ENCODE results near the gene FAM83C.
"Not testable (repeated sequence)": the region's sequence is repeated elsewhere in the genome, so short reads cannot be mapped to it uniquely, and the experiment has no call there.

The FAM83C gene

DNA sequence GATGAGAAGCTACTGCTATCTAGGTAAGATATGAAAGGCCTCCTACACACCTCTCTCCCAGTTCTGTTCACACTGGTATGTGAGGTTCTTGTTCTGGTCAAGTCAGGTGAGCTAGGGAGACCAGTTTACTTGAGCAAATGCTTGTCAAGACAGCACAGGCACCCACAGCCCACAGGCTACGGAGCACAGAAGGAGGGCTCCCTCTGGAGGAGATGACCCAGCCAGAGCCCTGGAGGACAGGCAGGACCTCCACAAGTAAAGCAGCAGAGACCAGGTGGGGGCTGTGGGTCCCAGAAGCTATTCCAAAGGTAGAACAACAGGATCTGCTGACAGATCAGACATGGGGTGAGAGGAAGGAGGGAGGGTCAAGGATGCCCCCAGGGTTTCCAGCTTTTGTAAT, 27.5 kb downstream of the FAM83C start:
- H3K4me1 Mint-ChIP-seq: no peaks in the 10 kb centered on the region
- H3K27me3 Mint-ChIP-seq: no peaks in the 10 kb centered on the region
- no peak overlapping the region for H3K27ac Mint-ChIP-seq
- no peak for DNase-seq
- H3K9me3 Mint-ChIP-seq: no peaks in the 10 kb centered on the region
- H3K4me3 Mint-ChIP-seq: no peak overlapping the region
- CTCF ChIA-PET: interaction anchor here (1.4 kb wide), 1 partner anchor 20 kb away, joined by 3 read pairs; the partner anchor contains the start of gene EIF6
- H3K36me3 Mint-ChIP-seq: peaks cover 4% of the 10 kb centered on the region

DNA sequence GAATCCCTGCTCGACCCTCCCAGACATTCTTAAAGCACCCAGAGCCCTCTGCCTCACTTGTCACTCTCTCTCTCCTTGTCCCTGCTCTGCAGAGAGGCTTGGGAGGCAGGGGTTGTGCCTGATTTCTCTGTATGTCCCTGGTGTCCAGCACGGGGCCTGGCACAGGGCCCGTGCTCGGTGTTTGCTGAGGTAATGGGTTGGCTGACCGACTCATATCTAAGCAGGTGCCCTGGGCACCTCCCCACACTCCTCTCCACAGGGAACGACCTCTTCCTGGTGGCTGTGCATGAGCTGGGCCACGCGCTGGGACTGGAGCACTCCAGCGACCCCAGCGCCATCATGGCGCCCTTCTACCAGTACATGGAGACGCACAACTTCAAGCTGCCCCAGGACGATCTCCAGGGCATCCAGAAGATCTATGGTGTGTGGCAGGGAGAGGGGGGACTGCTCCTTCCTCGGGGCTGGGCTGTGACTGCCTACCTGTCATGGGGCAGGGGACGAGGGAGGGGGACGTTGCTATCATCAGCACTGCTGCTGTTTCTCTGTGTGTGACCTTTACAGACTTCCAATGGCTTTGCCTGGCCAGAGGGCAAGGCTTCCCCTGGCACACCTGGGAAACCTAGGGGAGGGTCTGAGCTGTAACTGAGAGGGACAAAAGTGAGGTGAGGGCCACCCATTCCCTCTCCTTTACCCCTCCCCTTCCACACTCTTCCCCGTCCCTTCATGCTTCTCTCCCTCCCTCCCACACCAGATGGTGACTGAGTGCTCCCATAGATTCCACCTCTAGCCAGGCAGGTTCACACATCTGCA, 28.5 kb downstream of the FAM83C start:
- no peak overlapping the region for H3K27ac Mint-ChIP-seq
- H3K4me1 Mint-ChIP-seq: no peaks in the 10 kb centered on the region
- no peak overlapping the region for H3K4me3 Mint-ChIP-seq
- H3K36me3 Mint-ChIP-seq: peaks cover 4% of the 10 kb centered on the region
- CTCF ChIA-PET: interaction anchor here (0.6 to 1.4 kb wide), 2 partner anchors 21 to 257 kb away, joined by 3 read pairs; partner anchors contain the start of gene EIF6
- DNase-seq: no peak
- H3K27me3 Mint-ChIP-seq: no peaks in the 10 kb centered on the region
- no peaks in the 10 kb centered on the region for H3K9me3 Mint-ChIP-seq

DNA sequence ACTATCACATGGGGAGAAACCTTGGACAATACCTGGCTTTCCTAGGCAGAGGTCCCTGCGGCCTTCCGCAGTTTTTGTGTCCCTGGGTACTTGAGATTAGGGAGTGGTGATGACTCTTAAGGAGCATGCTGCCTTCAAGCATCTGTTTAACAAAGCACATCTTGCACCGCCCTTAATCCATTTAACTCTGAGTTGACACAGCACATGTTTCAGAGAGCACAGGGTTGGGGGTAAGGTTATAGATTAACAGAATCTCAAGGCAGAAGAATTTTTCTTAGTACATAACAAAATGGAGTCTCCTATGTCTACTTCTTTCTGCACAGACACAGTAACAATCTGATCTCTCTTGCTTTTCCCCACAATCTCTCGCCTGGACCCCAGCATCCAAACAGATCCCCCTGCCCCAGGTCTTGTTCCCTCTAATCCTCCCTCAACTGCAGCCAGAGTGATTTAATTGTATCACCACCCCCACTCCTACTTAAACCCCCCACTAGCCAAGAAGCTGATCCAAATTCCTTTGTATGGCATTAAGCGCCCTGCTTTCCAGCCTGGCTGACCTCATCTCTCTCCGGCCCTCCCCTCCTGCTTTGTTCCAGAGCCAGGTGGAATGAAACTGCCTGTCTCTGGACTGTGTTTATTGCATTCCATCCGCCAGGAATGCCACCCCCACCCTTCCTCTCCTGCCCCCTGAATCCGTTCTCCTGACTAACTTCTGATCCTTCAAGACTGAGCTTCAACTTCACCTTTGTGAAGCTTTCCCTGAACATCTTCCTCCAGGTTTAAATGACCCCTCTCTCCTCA, 29.3 kb downstream of the FAM83C start:
- DNase-seq, H3K27ac Mint-ChIP-seq, H3K36me3 Mint-ChIP-seq, CTCF ChIA-PET, H3K9me3 Mint-ChIP-seq, H3K4me1 Mint-ChIP-seq, H3K4me3 Mint-ChIP-seq, H3K27me3 Mint-ChIP-seq: not testable (repeated sequence)

DNA sequence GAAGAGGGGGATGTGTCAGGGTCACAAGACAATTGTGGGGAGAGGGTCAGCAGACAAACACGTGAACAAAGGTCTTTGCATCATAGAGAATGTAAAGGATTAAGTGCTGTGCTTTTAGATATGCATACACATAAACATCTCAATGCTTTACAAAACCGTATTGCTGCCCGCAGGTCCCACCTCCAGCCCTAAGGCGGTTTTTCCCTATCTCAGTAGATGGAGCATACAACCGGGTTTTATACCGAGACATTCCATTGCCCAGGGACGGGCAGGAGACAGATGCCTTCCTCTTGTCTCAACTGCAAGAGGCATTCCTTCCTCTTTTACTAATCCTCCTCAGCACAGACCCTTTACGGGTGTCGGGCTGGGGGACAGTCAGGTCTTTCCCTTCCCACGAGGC, 29.9 kb downstream of the FAM83C start:
- H3K36me3 Mint-ChIP-seq, CTCF ChIA-PET: not testable (repeated sequence)

DNA sequence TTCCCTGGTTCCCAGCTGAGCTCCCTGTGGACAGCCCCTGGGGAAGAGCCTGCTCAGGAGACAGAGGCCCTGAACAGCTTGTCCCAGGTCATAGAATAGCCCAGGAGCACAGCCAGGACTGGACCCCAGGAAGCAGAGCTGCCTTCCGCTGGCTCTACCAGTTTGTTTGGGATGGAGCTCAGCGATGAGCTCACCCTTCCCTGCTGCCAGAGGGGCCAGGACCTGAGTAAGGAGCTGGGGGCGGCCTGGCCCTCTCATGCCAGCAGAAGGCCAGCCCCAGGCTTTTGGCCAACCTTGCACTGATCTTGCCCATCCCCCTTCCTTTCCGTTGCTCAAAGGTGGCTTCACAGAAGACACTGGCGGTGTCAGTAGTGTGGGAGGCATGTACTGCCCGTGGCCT, 31.8 kb downstream of the FAM83C start:
- no peak for DNase-seq
- Mint-ChIP-seq H3K9me3 (no peaks in the 10 kb centered on the region), H3K4me1 (no peaks in the 10 kb centered on the region), H3K4me3 (no peak overlapping the region), H3K36me3 (peaks cover 3% of the 10 kb centered on the region), H3K27ac (no peak overlapping the region), H3K27me3 (no peaks in the 10 kb centered on the region)
- CTCF ChIA-PET: interaction anchor here (1.3 kb wide), 1 partner anchor 9 kb away, joined by 3 read pairs; no protein-coding TSS in a partner anchor

More for the DNA sequence above, 29.9 kb downstream of the FAM83C start:
- H3K4me1 Mint-ChIP-seq, H3K27ac Mint-ChIP-seq, H3K27me3 Mint-ChIP-seq, DNase-seq, H3K9me3 Mint-ChIP-seq, H3K4me3 Mint-ChIP-seq: not testable (repeated sequence)

DNA sequence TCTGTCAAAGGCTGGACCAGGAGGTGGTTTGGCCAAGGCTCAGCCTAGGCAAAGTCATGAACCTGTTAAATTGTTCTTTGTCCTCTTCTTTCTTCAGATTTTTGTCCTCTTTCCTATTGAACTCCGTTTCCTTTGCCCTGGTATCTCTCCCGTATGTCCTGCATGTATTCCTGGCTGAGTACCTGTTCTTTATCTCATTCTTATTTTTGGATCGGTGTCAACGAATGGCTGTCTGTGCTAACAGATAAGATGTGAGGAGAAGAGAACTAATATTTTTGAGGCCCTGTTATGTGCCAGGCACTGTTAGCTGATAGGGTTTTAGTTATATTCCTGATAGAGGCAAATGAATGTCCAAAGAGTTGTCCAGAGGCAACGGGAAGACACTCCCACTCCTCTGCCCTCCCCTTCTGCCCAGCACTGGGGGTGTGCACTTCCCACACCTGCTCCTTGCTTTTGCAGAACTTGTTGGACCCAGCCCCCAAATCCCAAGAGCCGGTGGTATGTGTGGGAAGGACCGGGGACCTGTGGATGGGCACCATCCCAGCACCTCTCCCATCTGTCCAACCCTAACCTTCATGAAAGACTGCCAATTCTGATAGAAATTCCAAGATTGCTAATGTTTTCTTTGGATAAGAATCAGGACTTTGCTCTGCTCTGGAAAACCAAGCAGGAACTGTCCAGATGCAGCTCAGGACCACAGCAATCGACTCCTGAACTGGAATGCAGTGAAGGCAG, 34.9 kb downstream of the FAM83C start:
- Mint-ChIP-seq H3K27me3 (no peaks in the 10 kb centered on the region), H3K4me3 (no peak overlapping the region), H3K9me3 (no peaks in the 10 kb centered on the region), H3K4me1 (peaks cover 10% of the 10 kb centered on the region), H3K27ac (no peak overlapping the region), H3K36me3 (peaks cover 2% of the 10 kb centered on the region)
- DNase-seq: no peak
- CTCF ChIA-PET: no interaction called here

DNA sequence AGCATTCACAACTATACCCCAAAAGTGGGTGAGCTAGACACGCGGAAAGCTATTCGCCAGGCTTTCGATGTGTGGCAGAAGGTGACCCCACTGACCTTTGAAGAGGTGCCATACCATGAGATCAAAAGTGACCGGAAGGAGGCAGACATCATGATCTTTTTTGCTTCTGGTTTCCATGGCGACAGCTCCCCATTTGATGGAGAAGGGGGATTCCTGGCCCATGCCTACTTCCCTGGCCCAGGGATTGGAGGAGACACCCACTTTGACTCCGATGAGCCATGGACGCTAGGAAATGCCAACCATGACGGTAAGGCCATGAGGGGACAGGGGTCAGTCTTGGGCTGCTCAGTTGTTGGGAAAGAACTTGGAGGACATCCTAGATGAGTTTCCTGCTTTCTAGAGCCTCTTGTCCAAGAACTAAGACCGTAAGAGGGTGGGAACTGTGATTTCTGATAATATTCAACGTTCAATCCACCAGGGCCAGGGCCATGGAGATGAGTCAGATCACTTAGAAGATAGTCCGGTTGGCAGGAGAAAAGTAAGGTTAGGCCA, 37.7 kb downstream of the FAM83C start:
- Mint-ChIP-seq H3K27ac (no peak overlapping the region), H3K4me1 (peaks cover 30% of the 10 kb centered on the region), H3K9me3 (no peaks in the 10 kb centered on the region), H3K4me3 (no peak overlapping the region), H3K36me3 (peaks cover 4% of the 10 kb centered on the region), H3K27me3 (no peaks in the 10 kb centered on the region)
- CTCF ChIA-PET: interaction anchor here (0.7 kb wide), 1 partner anchor 14 kb away, joined by 4 read pairs; no protein-coding TSS in a partner anchor
- DNase-seq: no peak

DNA sequence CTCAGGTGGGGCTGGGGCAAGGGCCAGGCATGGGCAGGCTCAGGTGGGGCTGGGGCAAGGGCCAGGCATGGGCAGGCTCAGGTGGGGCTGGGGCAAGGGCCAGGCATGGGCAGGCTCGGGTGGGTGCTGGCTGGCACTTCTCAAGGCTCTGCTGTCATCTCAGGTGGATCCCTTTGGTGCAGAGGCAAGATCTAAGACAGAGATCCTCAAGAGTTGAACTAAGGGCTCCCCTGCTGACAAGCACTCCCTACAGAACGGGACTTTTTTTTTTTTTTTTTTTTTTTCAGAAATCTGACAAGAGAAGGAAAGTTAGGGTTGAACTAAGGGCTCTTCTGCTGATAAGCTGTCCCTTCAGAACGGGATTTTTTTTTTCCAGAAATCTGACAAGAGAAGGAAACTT, 39.2 kb downstream of the FAM83C start:
- no peak for DNase-seq
- Mint-ChIP-seq H3K9me3 (no peaks in the 10 kb centered on the region), H3K27me3 (no peaks in the 10 kb centered on the region), H3K27ac (peak overlapping the region; percentile 84), H3K36me3 (peaks cover 4% of the 10 kb centered on the region), H3K4me3 (no peak overlapping the region), H3K4me1 (peaks cover 30% of the 10 kb centered on the region)
- CTCF ChIA-PET: no interaction called here

DNA sequence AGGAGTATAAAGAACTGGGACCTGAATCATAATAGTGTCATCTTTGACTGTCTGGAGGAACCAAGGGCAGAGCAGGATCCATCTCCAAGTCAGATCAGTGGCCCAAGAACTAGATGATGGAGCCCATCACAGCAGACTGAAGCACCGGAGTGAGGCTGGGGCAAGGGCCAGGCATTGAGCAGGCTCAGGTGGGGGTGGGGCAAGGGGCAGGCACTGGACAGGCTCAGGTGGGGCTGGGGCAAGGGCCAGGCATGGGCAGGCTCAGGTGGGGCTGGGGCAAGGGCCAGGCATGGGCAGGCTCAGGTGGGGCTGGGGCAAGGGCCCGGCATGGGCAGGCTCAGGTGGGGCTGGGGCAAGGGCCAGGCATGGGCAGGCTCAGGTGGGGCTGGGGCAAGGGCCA, 39.6 kb downstream of the FAM83C start:
- H3K27me3 Mint-ChIP-seq, H3K9me3 Mint-ChIP-seq, DNase-seq, H3K36me3 Mint-ChIP-seq: not testable (repeated sequence)
- H3K4me1 Mint-ChIP-seq: peaks cover 30% of the 10 kb centered on the region
- CTCF ChIA-PET: interaction anchor here (0.6 to 1.9 kb wide), 2 partner anchors 17 to 348 kb away, joined by 3 to 7 read pairs; no protein-coding TSS in a partner anchor
- peak overlapping the region; percentile 99 for H3K27ac Mint-ChIP-seq
- H3K4me3 Mint-ChIP-seq: peak overlapping the region; percentile 11

DNA sequence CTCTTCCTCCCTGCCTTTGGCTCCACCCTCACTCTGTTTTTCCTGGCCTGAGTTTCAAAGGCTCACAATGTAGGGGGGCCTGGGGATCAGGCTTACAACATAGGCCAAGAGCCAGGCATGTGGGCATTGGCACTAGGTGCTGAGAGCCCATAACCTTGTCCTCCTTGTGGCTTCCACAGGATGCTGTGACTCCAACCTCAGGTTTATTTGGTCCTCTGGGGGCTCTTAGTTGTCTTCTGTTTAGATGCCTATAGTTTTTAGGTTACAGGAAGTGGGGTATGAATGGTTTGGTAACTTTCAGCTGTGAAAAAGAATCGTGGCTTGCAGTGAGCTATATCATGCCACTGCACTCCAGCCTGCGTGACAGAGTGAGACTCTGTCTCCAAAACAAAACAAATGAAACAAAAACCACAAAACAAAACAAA, 40.2 kb downstream of the FAM83C start:
- Mint-ChIP-seq H3K4me3 (peak overlapping the region; percentile 11), H3K4me1 (peaks cover 30% of the 10 kb centered on the region), H3K9me3 (no peaks in the 10 kb centered on the region), H3K27ac (peak overlapping the region; percentile 99), H3K27me3 (no peaks in the 10 kb centered on the region), H3K36me3 (peaks cover 4% of the 10 kb centered on the region)
- CTCF ChIA-PET: interaction anchor here (0.6 to 1.9 kb wide), 2 partner anchors 17 to 347 kb away, joined by 3 to 7 read pairs; no protein-coding TSS in a partner anchor
- peak; percentile 61 for DNase-seq

DNA sequence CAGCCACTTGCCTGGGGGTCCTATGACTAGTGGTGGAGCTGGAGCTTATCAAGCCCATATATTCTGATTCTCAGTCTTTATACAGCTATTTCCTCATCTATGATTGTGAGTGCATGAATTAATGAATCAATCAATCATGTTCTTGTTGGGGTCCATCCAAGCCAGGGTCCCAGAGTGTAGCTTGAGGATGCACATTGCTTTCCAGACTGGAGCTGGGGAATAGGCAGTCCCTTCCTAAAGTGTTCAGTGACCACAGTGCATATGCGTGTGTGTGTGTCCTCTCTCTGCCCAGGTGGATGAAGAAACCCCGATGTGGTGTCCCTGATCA, 40.6 kb downstream of the FAM83C start:
- peaks cover 30% of the 10 kb centered on the region for H3K4me1 Mint-ChIP-seq
- peak overlapping the region; percentile 99 for H3K27ac Mint-ChIP-seq
- peaks cover 4% of the 10 kb centered on the region for H3K36me3 Mint-ChIP-seq
- H3K4me3 Mint-ChIP-seq: no peak overlapping the region
- H3K9me3 Mint-ChIP-seq: no peaks in the 10 kb centered on the region
- CTCF ChIA-PET: interaction anchor here (1.9 kb wide), 1 partner anchor 18 kb away, joined by 7 read pairs; no protein-coding TSS in a partner anchor
- DNase-seq: no peak
- H3K27me3 Mint-ChIP-seq: no peaks in the 10 kb centered on the region

DNA sequence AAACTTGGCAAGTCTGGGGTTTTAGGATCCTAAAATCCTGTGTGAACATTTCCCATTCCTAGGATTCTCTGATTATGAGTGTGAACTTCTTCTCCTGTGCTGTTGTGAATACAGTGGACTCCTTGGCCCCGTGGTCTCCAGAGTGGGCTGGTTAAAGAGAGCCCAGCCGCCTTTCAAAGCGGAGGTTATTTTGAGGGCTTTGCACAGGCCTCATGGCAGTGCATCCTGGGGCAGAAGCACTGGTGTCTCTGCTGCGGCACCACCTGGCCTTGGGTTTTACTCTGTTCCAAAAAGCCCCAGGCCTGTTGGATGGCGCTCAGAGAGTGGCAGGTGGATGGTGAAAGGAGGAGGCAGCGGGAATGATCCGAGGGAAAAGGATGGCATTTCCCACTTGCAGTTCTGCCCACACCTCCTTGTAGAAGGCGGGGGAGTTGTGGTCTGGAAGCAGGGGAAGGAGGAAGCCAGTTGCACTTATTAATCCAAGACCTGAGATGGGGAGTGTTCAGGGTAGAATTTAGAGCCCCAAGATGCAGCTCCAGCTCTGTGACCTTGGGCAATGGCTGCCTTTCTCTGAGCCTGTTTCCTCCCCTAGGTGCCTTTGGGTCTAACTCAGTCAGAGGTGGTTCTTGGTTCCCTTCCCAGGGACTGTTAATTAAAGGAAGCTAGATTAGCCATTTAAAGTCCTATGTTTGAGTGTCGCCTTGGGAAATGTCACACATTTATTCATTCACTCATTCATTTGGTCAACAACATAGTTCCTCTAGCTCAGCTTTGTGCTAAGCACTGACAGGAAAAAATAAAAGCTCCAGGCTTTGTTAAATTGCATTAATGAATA, 43.4 kb downstream of the FAM83C start:
- no peaks in the 10 kb centered on the region for H3K27me3 Mint-ChIP-seq
- H3K36me3 Mint-ChIP-seq: peaks cover 2% of the 10 kb centered on the region
- no peak overlapping the region for H3K4me3 Mint-ChIP-seq
- no peak for DNase-seq
- CTCF ChIA-PET: interaction anchor here (0.7 to 1.3 kb wide), 4 partner anchors 21 to 104 kb away, joined by 3 to 5 read pairs (median 3); no protein-coding TSS in a partner anchor
- H3K27ac Mint-ChIP-seq: no peak overlapping the region
- no peaks in the 10 kb centered on the region for H3K9me3 Mint-ChIP-seq
- peaks cover 28% of the 10 kb centered on the region for H3K4me1 Mint-ChIP-seq

DNA sequence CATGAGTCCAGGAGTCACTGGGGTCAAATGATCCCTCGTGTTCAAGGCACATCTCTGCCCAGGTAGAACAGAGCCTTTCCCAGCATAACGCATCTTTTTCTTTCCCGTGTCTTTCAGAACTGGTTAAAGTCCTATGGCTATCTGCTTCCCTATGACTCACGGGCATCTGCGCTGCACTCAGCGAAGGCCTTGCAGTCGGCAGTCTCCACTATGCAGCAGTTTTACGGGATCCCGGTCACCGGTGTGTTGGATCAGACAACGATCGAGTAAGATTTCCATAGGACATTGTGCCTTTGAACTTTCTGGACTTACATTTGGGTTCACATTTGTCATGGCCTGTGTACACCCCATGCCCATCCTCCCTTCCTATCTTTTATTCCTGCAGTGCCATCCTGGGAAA, 45.5 kb downstream of the FAM83C start:
- CTCF ChIA-PET: no interaction called here
- Mint-ChIP-seq H3K4me1 (peaks cover 14% of the 10 kb centered on the region), H3K27ac (no peak overlapping the region), H3K36me3 (no peaks in the 10 kb centered on the region), H3K4me3 (no peak overlapping the region), H3K9me3 (no peaks in the 10 kb centered on the region), H3K27me3 (no peaks in the 10 kb centered on the region)
- DNase-seq: no peak
